ENCODE results near the gene ENTPD5.

DNA sequence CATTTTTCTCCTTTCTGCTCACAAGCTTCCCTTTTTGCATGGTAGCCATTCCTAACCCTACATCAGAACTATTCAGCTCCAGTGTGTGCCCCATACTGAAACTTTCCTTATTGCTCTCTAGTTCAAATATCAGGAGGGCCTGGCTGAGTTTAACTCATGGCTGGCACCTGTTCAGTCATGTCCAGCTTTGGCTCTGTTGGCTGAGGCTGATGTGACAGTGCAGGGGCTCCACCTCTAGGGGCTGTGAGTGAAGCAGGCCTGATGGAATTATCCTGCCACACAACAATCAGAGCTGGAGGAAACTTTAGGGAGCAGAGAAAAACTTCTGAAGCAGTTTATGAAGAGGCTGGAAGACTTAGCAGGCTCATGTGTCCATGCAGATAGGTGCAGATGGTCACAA is 60.5 kb downstream of the ENTPD5 start:
- TF ChIP-seq, protein P1, sequence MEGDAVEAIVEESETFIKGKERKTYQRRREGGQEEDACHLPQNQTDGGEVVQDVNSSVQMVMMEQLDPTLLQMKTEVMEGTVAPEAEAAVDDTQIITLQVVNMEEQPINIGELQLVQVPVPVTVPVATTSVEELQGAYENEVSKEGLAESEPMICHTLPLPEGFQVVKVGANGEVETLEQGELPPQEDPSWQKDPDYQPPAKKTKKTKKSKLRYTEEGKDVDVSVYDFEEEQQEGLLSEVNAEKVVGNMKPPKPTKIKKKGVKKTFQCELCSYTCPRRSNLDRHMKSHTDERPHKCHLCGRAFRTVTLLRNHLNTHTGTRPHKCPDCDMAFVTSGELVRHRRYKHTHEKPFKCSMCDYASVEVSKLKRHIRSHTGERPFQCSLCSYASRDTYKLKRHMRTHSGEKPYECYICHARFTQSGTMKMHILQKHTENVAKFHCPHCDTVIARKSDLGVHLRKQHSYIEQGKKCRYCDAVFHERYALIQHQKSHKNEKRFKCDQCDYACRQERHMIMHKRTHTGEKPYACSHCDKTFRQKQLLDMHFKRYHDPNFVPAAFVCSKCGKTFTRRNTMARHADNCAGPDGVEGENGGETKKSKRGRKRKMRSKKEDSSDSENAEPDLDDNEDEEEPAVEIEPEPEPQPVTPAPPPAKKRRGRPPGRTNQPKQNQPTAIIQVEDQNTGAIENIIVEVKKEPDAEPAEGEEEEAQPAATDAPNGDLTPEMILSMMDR (IDR thresholded peaks at IDR 0.05; ENCODE audit: low read length) = no peak; the same call in 1 of the 2 replicates
- TF ChIP-seq EZH2 (IDR thresholded peaks at IDR 0.05; ENCODE audit: borderline replicate concordance, low read length) = no peak
